22Rv1 (cell line): ENCODE measurements around the gene SNUPN.

Experiments used
- CTCF ChIP-seq: fragments of 450-650 bp; IDR thresholded peaks from 2 replicates; pipeline ENCODE4 v1.5.1; 2017; ENCODE audit warnings: mild to moderate bottlenecking
- ZFX ChIP-seq: fragments of 450-650 bp; IDR thresholded peaks from 2 replicates; pipeline ENCODE4 v1.6.1; 2017; ENCODE audit warnings: antibody characterized with exemption, borderline replicate concordance

DNA sequence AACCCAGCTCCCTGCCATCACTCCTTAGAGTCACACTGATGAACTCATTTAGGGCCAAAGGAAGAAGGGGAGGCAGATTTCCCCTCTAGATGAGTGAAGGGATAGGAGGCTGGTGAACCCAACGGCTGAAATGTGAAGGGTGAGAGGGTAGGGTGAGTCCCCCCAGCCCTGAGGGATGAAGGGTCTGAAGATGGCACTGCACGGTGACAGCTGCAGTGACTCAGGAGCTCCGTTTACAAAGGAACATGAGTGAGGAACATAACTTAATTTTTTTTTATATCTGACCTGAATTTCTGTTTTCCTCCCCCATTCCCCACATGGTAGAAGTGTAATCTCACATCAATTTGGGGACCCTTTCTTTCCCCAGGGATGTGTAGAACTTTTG is 36.2 kb upstream of the SNUPN start:
- no peak for TF ChIP-seq CTCF
- no peak for TF ChIP-seq ZFX
